Stimulated activated CD8-positive, alpha-beta memory T cell treated with anti-CD3 and anti-CD28 coated beads, Interleukin-7, amount 100 ng/mL, for 48 hours (primary cell): ENCODE measurements around the gene NRN1L.

Experiments
- DNase-seq, 2 donors: peaks; one replicate each; pipeline ENCODE4 v3.0.0-alpha.2; 2020; ENCODE audit warnings: low read depth in 1 of 2; ENCODE audit errors: extremely low read depth in 1 of 2

The NRN1L gene

GRCh38 chr16:67934306-67935100 lies 49.8 kb downstream of the NRN1L start:
- DNase-seq: no peak

GRCh38 chr16:67935101-67935401 lies 50.4 kb downstream of the NRN1L start:
- DNase-seq: no peak

- peak; percentile 95 to 98 for DNase-seq
These were observed 50.9 kb downstream of the NRN1L start for GRCh38 chr16:67935402-67936123.
